HG02798 (cell line): ENCODE data around the gene PLEKHA5.

Experiments used
- ATAC-seq: cut with Tn5 transposase; IDR thresholded peaks from one replicate; pipeline ENCODE4 v1.9.1; 2021; ENCODE audit warnings: mild to moderate bottlenecking; ENCODE audit not compliant: unreplicated experiment, poor library complexity

PLEKHA5 gene

GRCh38 chr12:19251481-19252132 lies 122.1 kb downstream of the PLEKHA5 start:
- no peak for ATAC-seq

GRCh38 chr12:19260135-19260534 lies 130.6 kb downstream of the PLEKHA5 start:
- no peak for ATAC-seq

- no peak for ATAC-seq
These were observed 132.2 kb downstream of the PLEKHA5 start for GRCh38 chr12:19261773-19262172.

- no peak for ATAC-seq
These were observed 134.1 kb downstream of the PLEKHA5 start for GRCh38 chr12:19263672-19264071.

GRCh38 chr12:19273482-19274330 lies 144.2 kb downstream of the PLEKHA5 start:
- no peak for ATAC-seq

- no peak for ATAC-seq
These were observed 147.2 kb downstream of the PLEKHA5 start for GRCh38 chr12:19276767-19277166.

GRCh38 chr12:19277711-19278110 lies 148.2 kb downstream of the PLEKHA5 start:
- ATAC-seq: no peak

GRCh38 chr12:19278407-19278806 lies 148.9 kb downstream of the PLEKHA5 start:
- ATAC-seq: no peak

- ATAC-seq: no peak
These were observed 152.7 kb downstream of the PLEKHA5 start for GRCh38 chr12:19282133-19282699.

- ATAC-seq: no peak
These were observed 155.1 kb downstream of the PLEKHA5 start for GRCh38 chr12:19284658-19285057.

- no peak for ATAC-seq
These were observed 156.4 kb downstream of the PLEKHA5 start for GRCh38 chr12:19285793-19286448.

- ATAC-seq: no peak
These were observed 157.8 kb downstream of the PLEKHA5 start for GRCh38 chr12:19287302-19287701.

- no peak for ATAC-seq
These were observed 158.6 kb downstream of the PLEKHA5 start for GRCh38 chr12:19288161-19288560.

GRCh38 chr12:19288603-19289244 lies 159.2 kb downstream of the PLEKHA5 start:
- ATAC-seq: peak; percentile 61

- ATAC-seq: no peak
These were observed 169.5 kb downstream of the PLEKHA5 start for GRCh38 chr12:19298836-19299605.

GRCh38 chr12:19299765-19300164 lies 170.2 kb downstream of the PLEKHA5 start:
- no peak for ATAC-seq

GRCh38 chr12:19301223-19301622 lies 171.7 kb downstream of the PLEKHA5 start:
- no peak for ATAC-seq

GRCh38 chr12:19301688-19302087 lies 172.2 kb downstream of the PLEKHA5 start:
- ATAC-seq: no peak

GRCh38 chr12:19302100-19302640 lies 172.6 kb downstream of the PLEKHA5 start:
- ATAC-seq: no peak
